GM18499 (cell line): ENCODE data around the gene TST.

Experiments used
- ATAC-seq: cut with Tn5 transposase; IDR thresholded peaks from one replicate; pipeline ENCODE4 v1.9.1; 2021; ENCODE audit warnings: moderate number of reproducible peaks; ENCODE audit not compliant: insufficient read depth, unreplicated experiment

Gene TST

GRCh38 chr22:37016134-37016910 is 2.9 kb downstream of the TST start:
- no peak for ATAC-seq

- no peak for ATAC-seq
These were observed 3.7 kb downstream of the TST start for GRCh38 chr22:37015587-37015878.

- no peak for ATAC-seq
These were observed 4.2 kb downstream of the TST start for GRCh38 chr22:37014835-37015586.

GRCh38 chr22:37014415-37014806 is 4.8 kb downstream of the TST start:
- no peak for ATAC-seq

DNA sequence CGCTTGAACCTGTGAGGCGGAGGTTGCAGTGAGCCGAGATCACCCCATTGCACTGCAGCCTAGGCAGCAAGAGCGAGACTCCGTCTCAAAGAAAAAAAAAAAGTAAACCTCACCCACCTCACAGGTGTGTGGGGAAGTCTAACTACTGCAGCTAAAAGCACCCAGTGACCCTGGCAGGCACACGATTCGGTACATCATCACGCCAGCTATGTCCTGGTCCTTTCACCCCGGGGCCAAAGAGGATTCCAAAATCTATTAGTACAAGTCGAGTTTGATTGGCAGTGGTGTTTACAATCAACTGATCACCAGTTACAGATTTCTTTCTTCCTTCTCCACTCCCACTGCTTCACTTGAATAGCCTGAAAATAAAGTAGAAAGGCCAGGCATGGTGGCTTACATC is 6.3 kb downstream of the TST start:
- no peak for ATAC-seq

GRCh38 chr22:37012262-37012904 is 6.9 kb downstream of the TST start:
- ATAC-seq, result no peak

DNA sequence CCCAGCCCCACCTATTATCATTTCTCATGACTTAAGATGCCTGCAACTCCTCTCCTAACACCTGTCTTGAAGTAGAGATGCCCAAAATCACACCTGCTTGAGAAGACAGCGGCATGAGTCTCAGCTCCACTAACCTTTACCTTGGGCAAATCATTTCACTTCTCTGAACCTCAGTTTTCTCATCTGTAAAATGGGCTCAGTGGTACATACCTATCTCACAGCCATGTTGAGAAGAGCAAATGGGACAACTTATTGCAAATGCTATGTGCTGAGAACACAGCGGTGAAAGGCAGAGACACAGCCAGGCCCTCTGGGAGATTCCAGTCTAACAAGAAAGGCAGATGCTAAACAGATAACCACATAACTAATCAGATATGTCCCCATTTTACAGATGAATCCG is 7.8 kb downstream of the TST start:
- no peak for ATAC-seq

DNA sequence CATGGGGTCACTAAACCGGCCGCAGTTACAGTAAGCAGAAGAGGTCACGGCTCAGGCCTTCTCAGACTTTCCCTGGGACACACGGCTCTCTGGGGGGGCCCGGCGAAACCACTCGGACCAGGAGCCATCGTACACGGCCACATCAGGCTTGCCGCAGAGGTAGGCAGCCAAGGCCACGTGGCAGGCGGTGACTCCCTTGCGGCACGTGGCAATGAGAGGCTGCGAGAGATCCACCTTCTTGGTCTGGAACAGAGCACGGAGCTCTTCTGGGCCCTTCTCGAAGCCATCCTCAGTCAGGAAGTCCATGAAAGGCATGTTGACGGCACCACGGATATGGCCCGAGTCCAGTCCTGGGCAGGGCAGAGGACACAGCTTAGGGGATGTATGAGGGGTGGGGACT is 8.3 kb downstream of the TST start:
- no peak for ATAC-seq

DNA sequence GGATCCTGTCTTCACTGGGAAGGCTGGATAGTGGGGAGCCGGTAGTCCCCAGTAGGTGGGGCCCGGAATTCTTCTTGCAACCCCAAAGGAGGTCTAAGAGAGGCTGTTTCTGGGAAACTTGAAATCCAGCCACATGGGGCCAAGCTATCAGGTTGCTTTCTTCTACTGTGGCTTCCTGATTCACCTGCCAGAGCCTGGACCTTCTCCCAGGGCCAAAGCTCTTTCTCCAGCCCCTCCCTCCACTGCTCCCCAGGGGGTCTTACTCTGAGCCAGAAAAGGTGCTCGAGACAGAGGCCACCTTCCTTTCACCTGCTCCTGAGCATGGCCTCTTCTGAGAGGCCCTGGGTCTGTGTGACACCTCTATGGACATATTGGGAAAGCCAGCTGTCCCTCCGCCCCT is 9.1 kb downstream of the TST start:
- ATAC-seq, result no peak

GRCh38 chr22:37009490-37009889 is 9.8 kb downstream of the TST start:
- no peak for ATAC-seq

GRCh38 chr22:37008365-37008764 is 10.9 kb downstream of the TST start:
- no peak for ATAC-seq

- ATAC-seq, result no peak
These were observed 11.6 kb downstream of the TST start for GRCh38 chr22:37007651-37008050.

- ATAC-seq, result no peak
These were observed 16.6 kb downstream of the TST start for GRCh38 chr22:37002633-37003032.

DNA sequence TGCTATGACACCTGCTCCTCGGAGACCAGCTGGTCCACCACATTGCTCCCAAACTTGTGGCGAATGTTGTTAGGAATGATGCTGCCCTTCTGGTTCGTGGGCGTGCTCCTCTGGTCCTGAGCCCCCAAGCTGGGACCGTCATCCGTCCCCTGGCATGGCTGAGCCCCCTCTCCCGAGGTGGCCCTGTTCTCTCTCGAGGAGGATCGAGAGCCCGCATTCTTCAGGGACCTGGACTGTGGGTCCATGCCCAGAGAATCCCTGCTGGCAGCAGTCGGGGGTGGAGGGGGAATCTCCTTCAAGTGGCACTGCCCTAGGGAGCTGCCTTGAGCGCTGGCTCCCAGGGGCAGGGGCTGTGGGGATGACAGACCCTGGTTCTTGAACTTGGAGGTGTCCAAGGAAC is 17.4 kb downstream of the TST start:
- ATAC-seq, result no peak

GRCh38 chr22:37000676-37001534 is 18.3 kb downstream of the TST start:
- ATAC-seq, result no peak

GRCh38 chr22:36999463-36999862 is 19.8 kb downstream of the TST start:
- ATAC-seq, result no peak

DNA sequence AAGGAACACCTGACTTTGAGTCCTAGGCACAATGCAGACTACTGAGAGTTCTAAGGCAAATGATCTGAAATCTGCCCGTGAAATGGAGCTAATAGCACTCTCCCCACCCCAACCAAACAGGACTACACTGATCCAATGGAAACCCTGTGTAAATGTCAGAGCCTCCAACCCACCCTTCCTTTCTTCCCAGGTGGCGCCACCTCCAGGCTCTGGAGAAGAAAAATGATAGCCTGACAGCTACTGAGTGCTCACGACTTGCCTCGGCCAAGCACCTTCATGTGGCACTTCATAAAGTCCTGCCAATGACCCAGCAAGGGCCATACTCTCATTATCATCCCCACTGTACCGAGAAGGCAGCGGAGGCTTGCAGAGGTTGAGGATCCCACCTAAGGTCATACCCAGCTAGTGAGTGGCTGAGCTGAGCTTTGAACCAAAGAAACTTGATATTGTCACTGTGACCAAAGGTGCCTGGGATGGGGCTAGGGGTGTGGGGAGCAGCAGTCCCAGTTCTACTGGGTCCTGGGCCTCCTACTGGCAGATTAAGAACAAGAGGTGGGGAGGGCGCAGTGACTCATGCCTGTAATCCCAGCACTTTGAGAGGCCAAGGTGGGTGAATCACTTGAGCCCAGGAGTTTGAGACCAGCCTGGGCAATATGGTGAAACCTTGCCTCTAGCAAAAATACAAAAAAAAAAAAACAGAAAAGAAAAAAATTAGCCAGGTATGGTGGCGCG is 20.5 kb downstream of the TST start:
- ATAC-seq, result no peak

GRCh38 chr22:36997746-36998145 is 21.5 kb downstream of the TST start:
- no peak for ATAC-seq

DNA sequence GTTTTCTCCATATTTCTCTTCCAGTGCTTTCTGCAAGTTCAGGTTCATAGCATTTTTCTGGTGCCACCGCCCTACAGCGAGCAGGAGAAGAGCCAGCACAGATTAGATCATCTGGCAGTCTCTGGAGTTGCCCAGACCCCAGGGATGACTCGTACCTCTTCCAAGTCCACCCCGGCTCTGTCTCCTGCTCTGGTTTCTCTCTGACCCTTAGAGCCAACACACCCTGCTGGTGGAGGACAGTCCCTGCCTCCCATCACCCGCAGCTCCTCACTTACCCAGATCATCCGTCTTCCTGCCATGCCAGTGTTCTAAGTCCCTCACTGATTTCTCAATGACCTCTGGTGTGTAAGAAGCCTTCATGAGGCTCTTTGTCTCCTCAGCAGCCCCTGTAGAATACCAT is 28.0 kb downstream of the TST start:
- no peak for ATAC-seq

DNA sequence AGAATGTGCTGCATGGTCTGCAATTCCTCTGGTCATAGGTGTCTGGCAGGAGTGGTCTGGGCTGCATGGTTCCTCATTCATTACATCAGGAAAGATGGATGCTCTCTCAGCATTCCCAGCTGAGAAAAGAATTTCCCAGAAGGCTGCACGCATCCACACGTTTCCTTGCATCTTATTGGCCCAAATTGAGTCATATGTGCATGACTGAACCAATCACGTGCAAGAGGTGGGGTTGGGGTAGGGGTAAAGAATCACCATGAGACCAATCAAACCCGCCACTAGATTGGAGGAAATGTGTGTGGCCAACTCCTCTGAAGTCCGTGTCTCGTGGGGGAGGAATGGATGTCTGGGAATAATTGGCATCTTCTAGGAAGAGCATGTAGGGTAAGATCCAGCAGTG is 28.8 kb downstream of the TST start:
- ATAC-seq, result no peak
